Gastroesophageal sphincter (tissue), 3 donors: ENCODE measurements around the gene ZBTB7C.

ENCODE experiments used
- CTCF ChIP-seq, 4 experiments: fragments of 200-600 bp in 2 of 4; fragments of 450-650 bp in 2 of 4; sonication (generic) in 1 of 4; IDR thresholded peaks; one replicate each; pipeline ENCODE4 v1.5.1; 2017 to 2019; ENCODE audit warnings: antibody characterized with exemption in 4 of 4, mild to moderate bottlenecking in 2 of 4, moderate library complexity in 2 of 4
- POLR2AphosphoS5 ChIP-seq: sonication (generic); formaldehyde crosslinking; IDR thresholded peaks from one replicate; pipeline ENCODE4 v1.6.1; 2017; ENCODE audit warnings: antibody characterized with exemption

- TF ChIP-seq CTCF (IDR thresholded peaks at IDR 0.05): no peak
- TF ChIP-seq POLR2AphosphoS5: no peak
These were observed 229.5 kb downstream of the ZBTB7C start for GRCh38 chr18:48179666-48180065.
